Colonic mucosa (tissue), 4 donors: Measurements from ENCODE around the gene STARD3. TPM values are rescaled to one million over a fixed set of nuclear protein-coding genes. Genes with fewer than 3 reads are reported as not detected.

ENCODE experiments used
- DNase-seq: peaks from one replicate; pipeline ENCODE4 v3.0.0-alpha.2; 2020
- H3K27ac ChIP-seq: fragments of 200-600 bp; one replicate; pipeline ENCODE4 v1.8.0; 2021
- H3K27me3 ChIP-seq: fragments of 200-600 bp; one replicate; pipeline ENCODE4 v1.8.0; 2021
- H3K36me3 ChIP-seq: fragments of 200-600 bp; one replicate; pipeline ENCODE4 v1.8.0; 2021
- H3K4me1 ChIP-seq: fragments of 200-600 bp; one replicate; pipeline ENCODE4 v1.8.0; 2021; ENCODE audit warnings: mild to moderate bottlenecking
- H3K4me3 ChIP-seq: fragments of 200-600 bp; one replicate; pipeline ENCODE4 v1.8.0; 2021
- H3K9ac ChIP-seq, 2 donors: one replicate each; pipeline ENCODE4 v1.7.0; 2013; ENCODE audit warnings: control low read depth in 2 of 2, low read depth in 2 of 2, low read length in 2 of 2
- H3K9me3 ChIP-seq: fragments of 200-600 bp; one replicate; pipeline ENCODE4 v1.8.0; 2021
- CTCF ChIP-seq: fragments of 200-600 bp; IDR thresholded peaks from one replicate; pipeline ENCODE4 v1.8.0; 2022; ENCODE audit warnings: antibody characterized with exemption, mild to moderate bottlenecking
- intact Hi-C: fragments of 100-400 bp; cut with DNase I; formaldehyde crosslinking; loops from one replicate; pipeline ENCODE4 v1.14.1; 2022
- total RNA-seq, 2 donors: library from RNA; stranded (reverse); fragmentation: NEBNext Ultra II Directional in 1 of 2; extraction: Animal tissue kit (Norgen Biotek cat#: 25700) in 1 of 2; gene quantifications; one replicate each; pipeline ENCODE4 v1.2.1, GENCODE V29; 2021
- donor health status: healthy.
- donor health status: DM: no; HTN: no; CAD: no.
- donor health status: DM: no; HTN: no; CAD: no.

STARD3 gene
- total RNA-seq, 2 donors from 2014 or later: 30.0 to 41.3 TPM

GRCh38 chr17:39599004-39599664 is 37.8 kb upstream of the STARD3 start:
- no peaks in the 10 kb centered on the region for H3K36me3 ChIP-seq
- H3K4me3 ChIP-seq: no peak overlapping the region
- H3K4me1 ChIP-seq: peaks cover 5% of the 10 kb centered on the region
- TF ChIP-seq CTCF: no peak
- DNase-seq: no peak
- intact Hi-C loops: no loop called here
- no peak overlapping the region for H3K9ac ChIP-seq
- H3K9me3 ChIP-seq: no peaks in the 10 kb centered on the region
- H3K27ac ChIP-seq: no peak overlapping the region
- peaks cover 87% of the 10 kb centered on the region for H3K27me3 ChIP-seq

- Histone ChIP-seq H3K9ac (no peak overlapping the region), H3K4me1 (peaks cover 5% of the 10 kb centered on the region), H3K27ac (no peak overlapping the region), H3K36me3 (no peaks in the 10 kb centered on the region), H3K4me3 (no peak overlapping the region), H3K9me3 (no peaks in the 10 kb centered on the region), H3K27me3 (peaks cover 93% of the 10 kb centered on the region)
- intact Hi-C loops: no loop called here
- DNase-seq: no peak
- TF ChIP-seq CTCF: no peak
These were observed 37.2 kb upstream of the STARD3 start for GRCh38 chr17:39599665-39600231.

- Histone ChIP-seq H3K9ac (no peak overlapping the region), H3K4me1 (peaks cover 5% of the 10 kb centered on the region), H3K4me3 (no peak overlapping the region), H3K36me3 (no peaks in the 10 kb centered on the region), H3K27ac (no peak overlapping the region), H3K27me3 (peaks cover 97% of the 10 kb centered on the region), H3K9me3 (no peaks in the 10 kb centered on the region)
- TF ChIP-seq CTCF: no peak
- intact Hi-C loops: no loop called here
- no peak for DNase-seq
These were observed 36.5 kb upstream of the STARD3 start for GRCh38 chr17:39600288-39600996.

- TF ChIP-seq CTCF: no peak
- Histone ChIP-seq H3K9me3 (no peaks in the 10 kb centered on the region), H3K4me3 (no peak overlapping the region), H3K4me1 (peaks cover 5% of the 10 kb centered on the region), H3K36me3 (no peaks in the 10 kb centered on the region), H3K27me3 (peaks cover 98% of the 10 kb centered on the region), H3K9ac (no peak overlapping the region), H3K27ac (no peak overlapping the region)
- intact Hi-C loops: no loop called here
- no peak for DNase-seq
These were observed 35.8 kb upstream of the STARD3 start for GRCh38 chr17:39600997-39601597.

- H3K9me3 ChIP-seq: no peaks in the 10 kb centered on the region
- TF ChIP-seq CTCF: no peak
- H3K9ac ChIP-seq: no peak overlapping the region
- no peaks in the 10 kb centered on the region for H3K36me3 ChIP-seq
- H3K27ac ChIP-seq: no peak overlapping the region
- intact Hi-C loops: no loop called here
- H3K4me3 ChIP-seq: no peak overlapping the region
- no peak for DNase-seq
- peaks cover 99% of the 10 kb centered on the region for H3K27me3 ChIP-seq
- peaks cover 5% of the 10 kb centered on the region for H3K4me1 ChIP-seq
These were observed 35.0 kb upstream of the STARD3 start for GRCh38 chr17:39601758-39602532.
